Mucosa of rectum (tissue), 2 donors: ENCODE measurements around the gene SLC35G3.
"Not testable (repeated sequence)": the region's sequence is repeated elsewhere in the genome, so short reads cannot be mapped to it uniquely, and the experiment has no call there.

Source experiments
- H3K27ac ChIP-seq, 2 donors: one replicate each; pipeline ENCODE4 v1.7.0; 2013; ENCODE audit warnings: inconsistent platforms in 2 of 2, low read depth in 2 of 2, low read length in 2 of 2
- H3K27me3 ChIP-seq, 2 donors: one replicate each; pipeline ENCODE4 v1.7.0; 2013; ENCODE audit warnings: low read length in 2 of 2; ENCODE audit not compliant: control insufficient read depth in 2 of 2, insufficient read depth in 2 of 2
- H3K36me3 ChIP-seq, 2 donors: one replicate each; pipeline ENCODE4 v1.7.0; 2013; ENCODE audit warnings: low read length in 2 of 2; ENCODE audit not compliant: control insufficient read depth in 2 of 2, insufficient read depth in 2 of 2
- H3K4me1 ChIP-seq, 2 donors: one replicate each; pipeline ENCODE4 v1.7.0; 2013; ENCODE audit warnings: low read length in 2 of 2, mild to moderate bottlenecking in 1 of 2; ENCODE audit not compliant: control insufficient read depth in 2 of 2, insufficient read depth in 2 of 2
- H3K4me3 ChIP-seq, 2 donors: one replicate each; pipeline ENCODE4 v1.7.0; 2013; ENCODE audit warnings: low read length in 2 of 2
- H3K9ac ChIP-seq, 2 donors: one replicate each; pipeline ENCODE4 v1.7.0; 2013; ENCODE audit warnings: low read length in 2 of 2, low read depth in 1 of 2, mild to moderate bottlenecking in 1 of 2
- H3K9me3 ChIP-seq, 2 donors: one replicate each; pipeline ENCODE4 v1.7.0; 2013; ENCODE audit warnings: low read length in 2 of 2; ENCODE audit not compliant: control insufficient read depth in 2 of 2
- donor health status: healthy.
- donor health status: Normal muscosa, but diverticular disease.

The SLC35G3 gene

GRCh38 chr17:35155246-35155645 lies 38.9 kb downstream of the SLC35G3 start:
- H3K9me3 ChIP-seq: no peaks in the 10 kb centered on the region
- H3K36me3 ChIP-seq: no peaks in the 10 kb centered on the region
- no peaks in the 10 kb centered on the region for H3K4me1 ChIP-seq
- H3K9ac ChIP-seq: no peak overlapping the region
- no peaks in the 10 kb centered on the region for H3K27me3 ChIP-seq
- H3K4me3 ChIP-seq: no peak overlapping the region
- H3K27ac ChIP-seq: no peak overlapping the region

- Histone ChIP-seq H3K27ac (no peak overlapping the region), H3K36me3 (no peaks in the 10 kb centered on the region), H3K27me3 (no peaks in the 10 kb centered on the region), H3K9me3 (no peaks in the 10 kb centered on the region), H3K4me3 (no peak overlapping the region), H3K9ac (no peak overlapping the region), H3K4me1 (no peaks in the 10 kb centered on the region)
Observed at GRCh38 chr17:35154196-35155165, 39.7 kb downstream of the SLC35G3 start.

GRCh38 chr17:35152421-35153140 lies 41.6 kb downstream of the SLC35G3 start:
- Histone ChIP-seq H3K9me3 (no peaks in the 10 kb centered on the region), H3K4me1 (no peaks in the 10 kb centered on the region), H3K4me3 (no peak overlapping the region), H3K9ac (no peak overlapping the region), H3K36me3 (no peaks in the 10 kb centered on the region), H3K27me3 (no peaks in the 10 kb centered on the region), H3K27ac (no peak overlapping the region)

- H3K9me3 ChIP-seq, H3K9ac ChIP-seq, H3K4me1 ChIP-seq, H3K27ac ChIP-seq, H3K27me3 ChIP-seq, H3K36me3 ChIP-seq, H3K4me3 ChIP-seq: not testable (repeated sequence)
Observed at GRCh38 chr17:35151080-35151479, 43.1 kb downstream of the SLC35G3 start.

GRCh38 chr17:35149941-35150340 lies 44.3 kb downstream of the SLC35G3 start:
- H3K27ac ChIP-seq: no peak overlapping the region
- H3K9me3 ChIP-seq: no peaks in the 10 kb centered on the region
- no peaks in the 10 kb centered on the region for H3K27me3 ChIP-seq
- no peak overlapping the region for H3K9ac ChIP-seq
- no peaks in the 10 kb centered on the region for H3K4me1 ChIP-seq
- H3K36me3 ChIP-seq: no peaks in the 10 kb centered on the region
- no peak overlapping the region for H3K4me3 ChIP-seq

- H3K4me1 ChIP-seq: no peaks in the 10 kb centered on the region
- no peaks in the 10 kb centered on the region for H3K36me3 ChIP-seq
- H3K27me3 ChIP-seq: no peaks in the 10 kb centered on the region
- H3K9ac ChIP-seq: no peak overlapping the region
- no peak overlapping the region for H3K4me3 ChIP-seq
- no peak overlapping the region for H3K27ac ChIP-seq
- no peaks in the 10 kb centered on the region for H3K9me3 ChIP-seq
Observed at GRCh38 chr17:35148144-35148543, 46.0 kb downstream of the SLC35G3 start.

- Histone ChIP-seq H3K9ac (no peak within 1 kb of the TSS), H3K9me3 (no peaks in the 10 kb centered on the region), H3K36me3 (no peaks in the 10 kb centered on the region), H3K27ac (no peak within 1 kb of the TSS), H3K4me1 (no peaks in the 10 kb centered on the region), H3K27me3 (no peaks in the 10 kb centered on the region), H3K4me3 (no peak within 1 kb of the TSS)
Observed at GRCh38 chr17:35147375-35147905, 46.8 kb downstream of the SLC35G3 start, which contains the start of gene UNC45B. TSS of gene UNC45B (plus strand) at chr17:35147817. CDS start at chr17:35148264, 447 bp downstream.

GRCh38 chr17:35146214-35146833 lies 47.9 kb downstream of the SLC35G3 start:
- Histone ChIP-seq H3K27ac (no peak overlapping the region), H3K4me3 (no peak overlapping the region), H3K36me3 (no peaks in the 10 kb centered on the region), H3K4me1 (peaks cover 3% of the 10 kb centered on the region in 2 donors), H3K9ac (no peak overlapping the region), H3K9me3 (no peaks in the 10 kb centered on the region), H3K27me3 (no peaks in the 10 kb centered on the region)

- Histone ChIP-seq H3K27me3 (no peaks in the 10 kb centered on the region), H3K9ac (no peak overlapping the region), H3K9me3 (no peaks in the 10 kb centered on the region), H3K4me3 (no peak overlapping the region), H3K36me3 (no peaks in the 10 kb centered on the region), H3K27ac (no peak overlapping the region), H3K4me1 (peaks cover 3% of the 10 kb centered on the region in 2 donors)
Observed at GRCh38 chr17:35144840-35145239, 49.4 kb downstream of the SLC35G3 start.
